NCI-H2196 treated with DMSO at 0.1 percent for 48 hours (cell line): ENCODE measurements around the gene SPDL1.

Experiments used
- DNase-seq: peaks from one replicate; lab custom pipeline; 2025; ENCODE audit not compliant: unreplicated experiment; lab: John Stamatoyannopoulos, UW

SPDL1 gene

GRCh38 chr5:169628892-169629291 lies 45.3 kb downstream of the SPDL1 start:
- DNase-seq: no peak

GRCh38 chr5:169629847-169630548 lies 46.4 kb downstream of the SPDL1 start:
- DNase-seq: no peak

GRCh38 chr5:169631360-169631759 lies 47.8 kb downstream of the SPDL1 start:
- no peak for DNase-seq

- no peak for DNase-seq
Measured at GRCh38 chr5:169632946-169633345, 49.4 kb downstream of the SPDL1 start.

GRCh38 chr5:169634606-169635005 lies 51.0 kb downstream of the SPDL1 start:
- no peak for DNase-seq

- no peak for DNase-seq
Measured at GRCh38 chr5:169635936-169636335, 52.4 kb downstream of the SPDL1 start.

- no peak for DNase-seq
Measured at GRCh38 chr5:169636477-169637084, 53.0 kb downstream of the SPDL1 start.

- DNase-seq: no peak
Measured at GRCh38 chr5:169637085-169637548, 53.5 kb downstream of the SPDL1 start, which contains the start of gene DOCK2. TSS of gene DOCK2 (plus strand) at chr5:169637275. CDS start at chr5:169637327, 52 bp downstream.

GRCh38 chr5:169637549-169638121 lies 54.1 kb downstream of the SPDL1 start:
- no peak for DNase-seq

GRCh38 chr5:169641253-169641652 lies 57.7 kb downstream of the SPDL1 start:
- no peak for DNase-seq

GRCh38 chr5:169646856-169647255 lies 63.3 kb downstream of the SPDL1 start:
- no peak for DNase-seq

- no peak for DNase-seq
Measured at GRCh38 chr5:169647566-169647965, 64.0 kb downstream of the SPDL1 start.

- no peak for DNase-seq
Measured at GRCh38 chr5:169648725-169649310, 65.2 kb downstream of the SPDL1 start.

- DNase-seq: no peak
Measured at GRCh38 chr5:169649486-169649885, 65.9 kb downstream of the SPDL1 start.

GRCh38 chr5:169650701-169651331 lies 67.2 kb downstream of the SPDL1 start:
- no peak for DNase-seq

- DNase-seq: no peak
Measured at GRCh38 chr5:169651526-169651925, 68.0 kb downstream of the SPDL1 start.

GRCh38 chr5:169652057-169652456 lies 68.5 kb downstream of the SPDL1 start:
- DNase-seq: no peak

- DNase-seq: no peak
Measured at GRCh38 chr5:169653091-169653490, 69.5 kb downstream of the SPDL1 start.
